A673 (cell line): Measurements from ENCODE around the gene DRD1. TPM values are rescaled to one million over a fixed set of nuclear protein-coding genes. Genes with fewer than 3 reads are reported as not detected.
A peak's percentile ranks its signal among the peaks of the same experiment; 100 is the strongest.

Experiments
- BruUV-seq: library from RNA; stranded (reverse); fragments of 400-500 nt; replicated peaks from 2 replicates; lab custom pipeline; 2021; lab: Mats Ljungman, UMichigan
- CTCF ChIA-PET: fragments of 300-600 bp; sonication (Branson Sonifier 250); formaldehyde crosslinking; loops from one replicate; lab custom pipeline; 2022; ENCODE audit warnings: antibody characterized with exemption; lab: Charles Lee
- POLR2A ChIA-PET: fragments of 300-600 bp; sonication (Branson Sonifier 250); formaldehyde crosslinking; loops from one replicate; lab custom pipeline; 2022; ENCODE audit warnings: antibody characterized with exemption; ENCODE audit not compliant: low non-redundant PET; lab: Charles Lee
- DNase-seq: peaks from one replicate; pipeline ENCODE4 v3.0.0-alpha.2; 2015; ENCODE audit warnings: low spot score
- H3K27ac ChIP-seq: fragments of 200-600 bp; sonication (generic); 2 replicates; pipeline ENCODE4 v1.5.1; 2016; ENCODE audit warnings: mixed run types, low read depth, mild to moderate bottlenecking, mixed read lengths, antibody characterized with exemption, low read length; ENCODE audit not compliant: poor library complexity, severe bottlenecking
- H3K27me3 ChIP-seq: fragments of 200-600 bp; sonication (generic); replicated peaks from 2 replicates; pipeline ENCODE4 v1.6.1; 2017; ENCODE audit warnings: mixed run types, low read depth, mild to moderate bottlenecking, mixed read lengths, antibody characterized with exemption, low read length; ENCODE audit not compliant: insufficient read depth, poor library complexity
- H3K36me3 ChIP-seq: fragments of 200-600 bp; sonication (generic); 2 replicates; pipeline ENCODE4 v1.6.1; 2016; ENCODE audit warnings: mixed run types, mild to moderate bottlenecking, mixed read lengths, antibody characterized with exemption, low read length; ENCODE audit not compliant: insufficient read depth, poor library complexity, severe bottlenecking
- H3K4me1 ChIP-seq: fragments of 200-600 bp; sonication (generic); 2 replicates; pipeline ENCODE4 v1.6.1; 2017; ENCODE audit warnings: mixed run types, mild to moderate bottlenecking, mixed read lengths, antibody characterized with exemption, low read length; ENCODE audit not compliant: insufficient read depth, poor library complexity, severe bottlenecking
- H3K4me3 ChIP-seq: fragments of 200-600 bp; sonication (generic); 2 replicates; pipeline ENCODE4 v1.5.1; 2016; ENCODE audit warnings: low read depth, mixed run types, mild to moderate bottlenecking, mixed read lengths, low read length; ENCODE audit not compliant: poor library complexity, severe bottlenecking
- H3K9me3 ChIP-seq: fragments of 200-600 bp; sonication (generic); 2 replicates; pipeline ENCODE4 v1.6.1; 2016; ENCODE audit warnings: mixed run types, low read depth, mild to moderate bottlenecking, mixed read lengths, antibody characterized with exemption, low read length; ENCODE audit not compliant: poor library complexity, severe bottlenecking
- EZH2 ChIP-seq: fragments of 200-600 bp; sonication (generic); IDR thresholded peaks from 2 replicates; pipeline ENCODE4 v1.6.1; 2017; ENCODE audit warnings: borderline replicate concordance, low read depth, mild to moderate bottlenecking, mixed read lengths, antibody characterized with exemption, low read length; ENCODE audit not compliant: poor library complexity, severe bottlenecking
- intact Hi-C: fragments of 100-400 bp; cut with micrococcal nuclease; formaldehyde crosslinking; loops from one replicate; pipeline ENCODE4 v1.10.0; 2022; ENCODE audit not compliant: unreplicated experiment
- total RNA-seq: library from RNA; stranded (reverse); gene quantifications from 2 replicates; pipeline ENCODE4 v1.2.3, GENCODE V29; 2021
- TF ChIP-seq, protein P1 (sequence below): fragments of 300-800, 200-600 bp; sonication (generic); conservative IDR thresholded peaks from 2 replicates; pipeline ENCODE4 v1.5.1; 2017; ENCODE audit warnings: low read depth, mild to moderate bottlenecking, antibody characterized with exemption, low read length, moderate library complexity, mixed read lengths

The DRD1 gene
- total RNA-seq, 1 experiment from 2014 or later = 0.77 TPM

- H3K27me3 ChIP-seq = peaks cover 20% of the 10 kb centered on the region
- H3K9me3 ChIP-seq = no peaks in the 10 kb centered on the region
- intact Hi-C loops = no loop called here
- POLR2A ChIA-PET = interaction anchor here (1.0 kb wide), 1 partner anchor 13 kb away, joined by 3 read pairs; no protein-coding TSS in a partner anchor
- DNase-seq = no peak
- CTCF ChIA-PET = interaction anchor here (0.9 kb wide), 1 partner anchor 14 kb away, joined by 5 read pairs; no protein-coding TSS in a partner anchor
- no TSS peak for BruUV-seq
- peaks cover 11% of the 10 kb centered on the region for H3K4me1 ChIP-seq
- TF ChIP-seq, protein P1, sequence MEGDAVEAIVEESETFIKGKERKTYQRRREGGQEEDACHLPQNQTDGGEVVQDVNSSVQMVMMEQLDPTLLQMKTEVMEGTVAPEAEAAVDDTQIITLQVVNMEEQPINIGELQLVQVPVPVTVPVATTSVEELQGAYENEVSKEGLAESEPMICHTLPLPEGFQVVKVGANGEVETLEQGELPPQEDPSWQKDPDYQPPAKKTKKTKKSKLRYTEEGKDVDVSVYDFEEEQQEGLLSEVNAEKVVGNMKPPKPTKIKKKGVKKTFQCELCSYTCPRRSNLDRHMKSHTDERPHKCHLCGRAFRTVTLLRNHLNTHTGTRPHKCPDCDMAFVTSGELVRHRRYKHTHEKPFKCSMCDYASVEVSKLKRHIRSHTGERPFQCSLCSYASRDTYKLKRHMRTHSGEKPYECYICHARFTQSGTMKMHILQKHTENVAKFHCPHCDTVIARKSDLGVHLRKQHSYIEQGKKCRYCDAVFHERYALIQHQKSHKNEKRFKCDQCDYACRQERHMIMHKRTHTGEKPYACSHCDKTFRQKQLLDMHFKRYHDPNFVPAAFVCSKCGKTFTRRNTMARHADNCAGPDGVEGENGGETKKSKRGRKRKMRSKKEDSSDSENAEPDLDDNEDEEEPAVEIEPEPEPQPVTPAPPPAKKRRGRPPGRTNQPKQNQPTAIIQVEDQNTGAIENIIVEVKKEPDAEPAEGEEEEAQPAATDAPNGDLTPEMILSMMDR = no peak
- no peak for TF ChIP-seq EZH2
- peaks cover 11% of the 10 kb centered on the region for H3K36me3 ChIP-seq
- peak overlapping the region; percentile 92 for H3K4me3 ChIP-seq
- no peak overlapping the region for H3K27ac ChIP-seq
Observed at GRCh38 chr5:175478008-175478383, 34.0 kb upstream of the DRD1 start.

DNA sequence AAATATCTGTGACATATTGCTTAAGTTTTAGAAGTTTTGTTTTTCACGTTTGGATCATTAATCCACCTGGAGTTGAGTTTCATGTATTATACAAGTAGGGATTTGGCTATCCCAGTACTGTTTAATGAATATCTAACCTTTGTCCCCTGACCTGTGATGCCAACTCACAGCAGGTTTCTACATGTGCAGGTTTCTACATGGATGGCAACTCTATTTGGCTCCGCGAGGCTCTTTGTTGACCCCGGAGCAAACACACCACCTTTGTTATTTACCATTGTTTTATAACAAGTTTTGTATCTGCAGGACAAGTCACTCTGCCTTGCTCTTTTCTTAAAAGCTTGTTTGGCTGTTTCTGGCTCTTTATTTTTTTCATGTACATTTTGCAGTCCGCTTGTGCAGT, 33.5 kb upstream of the DRD1 start:
- CTCF ChIA-PET = no interaction called here
- Histone ChIP-seq H3K36me3 (peaks cover 8% of the 10 kb centered on the region), H3K4me3 (no peak overlapping the region), H3K4me1 (peaks cover 11% of the 10 kb centered on the region), H3K9me3 (no peaks in the 10 kb centered on the region), H3K27me3 (peaks cover 20% of the 10 kb centered on the region), H3K27ac (no peak overlapping the region)
- no peak for DNase-seq
- TF ChIP-seq, protein P1 = no peak
- TF ChIP-seq EZH2 = no peak
- intact Hi-C loops = no loop called here
- POLR2A ChIA-PET = no interaction called here
- BruUV-seq = no TSS peak

GRCh38 chr5:175475248-175475647, 31.3 kb upstream of the DRD1 start:
- H3K36me3 ChIP-seq = no peaks in the 10 kb centered on the region
- ChIA-PET POLR2A (no interaction called here), CTCF (no interaction called here)
- no TSS peak for BruUV-seq
- H3K27ac ChIP-seq = no peak overlapping the region
- no peak overlapping the region for H3K4me3 ChIP-seq
- no peak for TF ChIP-seq EZH2
- DNase-seq = no peak
- intact Hi-C loops = no loop called here
- peaks cover 20% of the 10 kb centered on the region for H3K27me3 ChIP-seq
- H3K9me3 ChIP-seq = no peaks in the 10 kb centered on the region
- H3K4me1 ChIP-seq = peaks cover 11% of the 10 kb centered on the region

GRCh38 chr5:175472378-175472777, 28.4 kb upstream of the DRD1 start:
- ChIA-PET CTCF (no interaction called here), POLR2A (no interaction called here)
- Histone ChIP-seq H3K4me3 (no peak overlapping the region), H3K27ac (no peak overlapping the region), H3K27me3 (peaks cover 35% of the 10 kb centered on the region), H3K9me3 (no peaks in the 10 kb centered on the region), H3K4me1 (no peaks in the 10 kb centered on the region), H3K36me3 (no peaks in the 10 kb centered on the region)
- no peak for DNase-seq
- no TSS peak for BruUV-seq
- TF ChIP-seq, protein P1 = no peak
- no peak for TF ChIP-seq EZH2
- intact Hi-C loops = no loop called here
